MM.1S (cell line): ENCODE measurements around the gene SCP2.

Source experiments
- DNase-seq: peaks from one replicate; pipeline ENCODE4 v3.0.0-alpha.2; 2015
- H2AFZ ChIP-seq: fragments of 300-600 bp; sonication (generic); 2 replicates; pipeline ENCODE4 v1.6.0; 2016; ENCODE audit warnings: antibody characterized with exemption, low read length
- H3F3A ChIP-seq: fragments of 300-600 bp; sonication (generic); 2 replicates; pipeline ENCODE4 v1.6.1; 2016; ENCODE audit warnings: mild to moderate bottlenecking, antibody characterized with exemption, low read length, moderate library complexity, mixed read lengths; ENCODE audit not compliant: insufficient read depth
- H3K27ac ChIP-seq: fragments of 300-600 bp; sonication (generic); 2 replicates; pipeline ENCODE4 v1.5.1; 2016; ENCODE audit warnings: mild to moderate bottlenecking, low read length
- H3K27me3 ChIP-seq: fragments of 300-600 bp; sonication (generic); replicated peaks from 2 replicates; pipeline ENCODE4 v1.6.0; 2016; ENCODE audit warnings: low read length; ENCODE audit not compliant: insufficient read depth
- H3K36me3 ChIP-seq: fragments of 300-600 bp; sonication (generic); replicated peaks from 2 replicates; pipeline ENCODE4 v1.6.1; 2016; ENCODE audit warnings: mild to moderate bottlenecking, low read length, mixed read lengths; ENCODE audit not compliant: insufficient read depth
- H3K4me1 ChIP-seq: fragments of 300-600 bp; sonication (generic); 2 replicates; pipeline ENCODE4 v1.6.1; 2016; ENCODE audit warnings: low read length, mixed read lengths
- H3K4me2 ChIP-seq: fragments of 300-600 bp; sonication (generic); 2 replicates; pipeline ENCODE4 v1.6.0; 2016; ENCODE audit warnings: low read depth, low read length
- H3K4me3 ChIP-seq: fragments of 300-600 bp; sonication (generic); 2 replicates; pipeline ENCODE4 v1.5.1; 2016; ENCODE audit warnings: low read length, mixed read lengths
- H3K79me2 ChIP-seq: fragments of 300-600 bp; sonication (generic); 2 replicates; pipeline ENCODE4 v1.6.1; 2016; ENCODE audit warnings: mixed run types, low read length, mixed read lengths
- H3K9ac ChIP-seq: fragments of 300-600 bp; sonication (generic); 2 replicates; pipeline ENCODE4 v1.6.1; 2016; ENCODE audit warnings: low read length, mixed read lengths
- H3K9me2 ChIP-seq: fragments of 300-600 bp; sonication (generic); replicated peaks from 2 replicates; pipeline ENCODE4 v1.6.1; 2016; ENCODE audit warnings: mild to moderate bottlenecking, low read length, mixed read lengths; ENCODE audit not compliant: insufficient read depth
- H3K9me3 ChIP-seq: fragments of 300-600 bp; sonication (generic); replicated peaks from 2 replicates; pipeline ENCODE4 v1.6.1; 2016; ENCODE audit warnings: mild to moderate bottlenecking, low read length, mixed read lengths; ENCODE audit not compliant: insufficient read depth
- H4K20me1 ChIP-seq: fragments of 300-600 bp; sonication (generic); 2 replicates; pipeline ENCODE4 v1.6.1; 2016; ENCODE audit warnings: mild to moderate bottlenecking, low read length, moderate library complexity, mixed read lengths; ENCODE audit not compliant: insufficient read depth
- EZH2 ChIP-seq: fragments of 300-600 bp; sonication (generic); optimal IDR thresholded peaks from 2 replicates; pipeline ENCODE3; 2017; ENCODE audit warnings: low read depth, mild to moderate bottlenecking, antibody characterized with exemption, low read length, mixed read lengths
- EZH2phosphoT487 ChIP-seq: fragments of 300-600 bp; sonication (generic); IDR thresholded peaks from 2 replicates; pipeline ENCODE4 v1.6.1; 2018; ENCODE audit warnings: antibody characterized with exemption, low read length
- TF ChIP-seq, protein P1 (sequence below): fragments of 300-600 bp; sonication (generic); IDR thresholded peaks from 2 replicates; pipeline ENCODE4 v1.5.1; 2016; ENCODE audit warnings: antibody characterized with exemption, low read length, mixed read lengths

The SCP2 gene

GRCh38 chr1:53062708-53063591 lies 135.9 kb downstream of the SCP2 start:
- H3K9me3 ChIP-seq, result no peaks in the 10 kb centered on the region
- H3K79me2 ChIP-seq, result no peaks in the 10 kb centered on the region
- no peak overlapping the region for H2AFZ ChIP-seq
- H3K4me3 ChIP-seq, result no peak overlapping the region
- H3K27me3 ChIP-seq, result peaks cover 24% of the 10 kb centered on the region
- H3K4me2 ChIP-seq, result peak overlapping the region; percentile 50; the same call in 1 of the 2 replicates
- H3F3A ChIP-seq, result no peaks in the 10 kb centered on the region
- H3K4me1 ChIP-seq, result no peaks in the 10 kb centered on the region
- no peak for TF ChIP-seq EZH2
- no peak for TF ChIP-seq EZH2phosphoT487
- TF ChIP-seq, protein P1, sequence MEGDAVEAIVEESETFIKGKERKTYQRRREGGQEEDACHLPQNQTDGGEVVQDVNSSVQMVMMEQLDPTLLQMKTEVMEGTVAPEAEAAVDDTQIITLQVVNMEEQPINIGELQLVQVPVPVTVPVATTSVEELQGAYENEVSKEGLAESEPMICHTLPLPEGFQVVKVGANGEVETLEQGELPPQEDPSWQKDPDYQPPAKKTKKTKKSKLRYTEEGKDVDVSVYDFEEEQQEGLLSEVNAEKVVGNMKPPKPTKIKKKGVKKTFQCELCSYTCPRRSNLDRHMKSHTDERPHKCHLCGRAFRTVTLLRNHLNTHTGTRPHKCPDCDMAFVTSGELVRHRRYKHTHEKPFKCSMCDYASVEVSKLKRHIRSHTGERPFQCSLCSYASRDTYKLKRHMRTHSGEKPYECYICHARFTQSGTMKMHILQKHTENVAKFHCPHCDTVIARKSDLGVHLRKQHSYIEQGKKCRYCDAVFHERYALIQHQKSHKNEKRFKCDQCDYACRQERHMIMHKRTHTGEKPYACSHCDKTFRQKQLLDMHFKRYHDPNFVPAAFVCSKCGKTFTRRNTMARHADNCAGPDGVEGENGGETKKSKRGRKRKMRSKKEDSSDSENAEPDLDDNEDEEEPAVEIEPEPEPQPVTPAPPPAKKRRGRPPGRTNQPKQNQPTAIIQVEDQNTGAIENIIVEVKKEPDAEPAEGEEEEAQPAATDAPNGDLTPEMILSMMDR, result no peak
- H3K36me3 ChIP-seq, result no peaks in the 10 kb centered on the region
- H3K9me2 ChIP-seq, result no peaks in the 10 kb centered on the region
- H3K27ac ChIP-seq, result no peak overlapping the region
- H3K9ac ChIP-seq, result no peak overlapping the region
- H4K20me1 ChIP-seq, result no peaks in the 10 kb centered on the region
- no peak for DNase-seq

DNA sequence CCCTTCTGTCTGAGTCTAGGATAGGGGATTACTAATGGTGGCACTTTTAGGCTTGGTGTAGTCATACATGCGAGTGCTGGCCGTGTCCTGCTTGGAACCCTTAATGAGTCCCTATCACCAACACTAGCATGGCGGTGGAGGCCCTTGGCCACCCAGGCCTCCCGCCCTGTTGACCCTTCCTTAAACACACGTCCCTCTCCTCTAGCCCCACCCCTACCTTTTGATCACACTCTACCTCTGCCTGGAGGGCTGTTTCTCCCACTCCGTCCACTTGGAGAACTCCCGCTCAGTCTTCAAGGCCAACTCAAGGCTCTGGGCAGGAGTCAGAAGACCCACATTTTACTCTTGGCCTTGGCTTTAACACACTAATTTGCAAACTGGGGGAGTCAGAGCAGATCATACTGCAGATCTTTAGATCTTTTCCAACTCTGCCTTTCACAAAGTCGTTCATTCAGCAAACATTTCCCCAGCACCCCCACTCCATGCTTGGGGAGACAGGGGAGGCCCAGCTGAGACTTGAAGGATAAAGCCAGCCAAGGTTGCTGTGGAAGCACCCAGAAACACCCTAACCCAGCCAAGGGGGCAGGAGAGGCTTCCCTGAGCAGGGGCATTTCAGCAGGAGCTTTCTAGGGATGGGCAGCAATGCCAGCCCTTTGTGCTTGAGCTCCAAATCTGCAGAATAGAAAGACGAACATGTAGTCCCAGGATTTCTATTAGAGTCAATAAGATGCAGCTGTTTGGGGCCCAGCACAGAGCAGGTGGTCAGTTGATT lies 136.9 kb downstream of the SCP2 start:
- H3K4me2 ChIP-seq, result no peak overlapping the region
- no peaks in the 10 kb centered on the region for H4K20me1 ChIP-seq
- H3K79me2 ChIP-seq, result no peaks in the 10 kb centered on the region
- no peak overlapping the region for H2AFZ ChIP-seq
- peaks cover 24% of the 10 kb centered on the region for H3K27me3 ChIP-seq
- no peaks in the 10 kb centered on the region for H3K4me1 ChIP-seq
- DNase-seq, result no peak
- no peak overlapping the region for H3K9ac ChIP-seq
- H3F3A ChIP-seq, result no peaks in the 10 kb centered on the region
- no peaks in the 10 kb centered on the region for H3K9me2 ChIP-seq
- H3K36me3 ChIP-seq, result no peaks in the 10 kb centered on the region
- TF ChIP-seq EZH2phosphoT487 (no peak), EZH2 (no peak)
- TF ChIP-seq, protein P1, result no peak
- H3K4me3 ChIP-seq, result no peak overlapping the region
- no peak overlapping the region for H3K27ac ChIP-seq
- H3K9me3 ChIP-seq, result no peaks in the 10 kb centered on the region

DNA sequence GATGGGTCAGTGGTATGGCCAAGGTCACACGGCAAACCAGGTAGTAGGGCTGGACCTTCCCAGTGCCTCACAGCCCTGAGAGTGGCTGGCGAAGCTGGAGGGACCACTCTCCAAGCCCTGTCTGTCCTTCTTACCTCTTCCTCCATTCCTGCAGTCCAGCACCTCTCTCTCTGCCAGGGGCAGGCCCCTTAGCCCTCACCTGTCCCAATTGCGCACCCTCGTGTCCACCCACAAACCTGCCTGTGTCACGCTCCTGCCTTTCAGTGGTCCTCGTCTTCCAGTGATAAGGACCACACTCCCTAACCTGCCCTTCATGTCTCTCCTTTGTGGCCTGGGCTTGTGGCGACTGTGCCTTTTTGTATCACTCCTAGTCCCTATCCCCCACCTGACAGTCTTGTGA lies 138.3 kb downstream of the SCP2 start:
- no peaks in the 10 kb centered on the region for H4K20me1 ChIP-seq
- H3K79me2 ChIP-seq, result no peaks in the 10 kb centered on the region
- H3K9me2 ChIP-seq, result no peaks in the 10 kb centered on the region
- no peak overlapping the region for H3K9ac ChIP-seq
- H3F3A ChIP-seq, result no peaks in the 10 kb centered on the region
- no peaks in the 10 kb centered on the region for H3K36me3 ChIP-seq
- H3K4me2 ChIP-seq, result no peak overlapping the region
- no peak for TF ChIP-seq EZH2phosphoT487
- no peak overlapping the region for H2AFZ ChIP-seq
- no peaks in the 10 kb centered on the region for H3K4me1 ChIP-seq
- DNase-seq, result no peak
- no peaks in the 10 kb centered on the region for H3K9me3 ChIP-seq
- peaks cover 24% of the 10 kb centered on the region for H3K27me3 ChIP-seq
- no peak overlapping the region for H3K4me3 ChIP-seq
- H3K27ac ChIP-seq, result no peak overlapping the region
